Measurements from ENCODE around the gene ZMIZ2.
"Not testable (repeated sequence)": the region's sequence is repeated elsewhere in the genome, so short reads cannot be mapped to it uniquely, and the experiment has no call there.

The ZMIZ2 gene

DNA sequence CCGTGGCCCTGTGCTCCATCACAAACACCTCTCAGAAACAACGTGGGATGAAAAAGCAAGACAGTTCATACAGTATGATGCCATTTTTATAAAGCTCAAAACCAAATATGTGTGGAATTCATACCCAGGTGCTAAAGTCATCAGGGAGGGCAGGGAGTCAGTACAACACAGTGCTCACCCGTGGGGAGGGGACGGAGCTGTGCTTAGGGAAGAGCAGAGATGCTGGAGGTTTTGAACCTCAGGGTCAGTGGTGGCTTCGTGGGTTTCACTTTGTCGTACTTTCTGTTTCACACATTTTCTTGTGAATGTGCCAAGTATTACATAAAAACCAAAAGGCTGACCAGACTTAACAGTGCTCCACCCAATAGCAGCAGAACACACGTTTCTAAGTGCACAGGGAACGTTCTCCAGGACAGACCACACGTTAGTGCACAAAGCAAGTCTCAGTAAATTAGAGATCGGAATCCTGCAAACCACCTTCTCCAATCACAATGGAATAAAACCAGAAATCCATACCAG is 21.2 kb downstream of the ZMIZ2 start:
- DNase-seq (ENCODE audit: low spot score), result peak; percentile 78

DNA sequence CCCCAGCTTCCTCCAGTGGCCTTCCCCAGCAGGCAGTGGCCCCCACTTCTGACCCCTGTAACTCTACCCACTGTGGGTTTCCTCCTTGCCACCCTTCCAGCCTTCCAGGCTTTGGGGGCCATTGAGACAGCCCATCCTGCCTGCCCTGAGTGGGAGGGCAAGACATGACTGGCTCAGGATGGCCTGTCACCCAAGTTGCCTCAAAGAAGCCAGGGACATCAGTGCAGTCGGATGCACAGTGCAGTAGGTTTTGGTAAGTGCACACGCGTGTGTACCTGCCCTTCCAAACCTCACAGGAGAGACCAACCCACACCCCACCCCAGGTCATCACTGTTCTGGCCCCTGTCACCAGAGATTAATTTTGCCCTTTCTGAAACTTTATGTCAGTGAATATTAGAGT is 22.7 kb downstream of the ZMIZ2 start:
- no peak for DNase-seq (ENCODE audit: low spot score)

GRCh38 chr7:44772440-44772839 is 23.8 kb downstream of the ZMIZ2 start:
- DNase-seq (ENCODE audit: low spot score), result no peak

GRCh38 chr7:44772867-44773266 is 24.2 kb downstream of the ZMIZ2 start:
- DNase-seq (ENCODE audit: low spot score), result no peak

- not testable (repeated sequence) for DNase-seq (ENCODE audit: low spot score)
Measured at GRCh38 chr7:44774486-44774885, 25.8 kb downstream of the ZMIZ2 start.

DNA sequence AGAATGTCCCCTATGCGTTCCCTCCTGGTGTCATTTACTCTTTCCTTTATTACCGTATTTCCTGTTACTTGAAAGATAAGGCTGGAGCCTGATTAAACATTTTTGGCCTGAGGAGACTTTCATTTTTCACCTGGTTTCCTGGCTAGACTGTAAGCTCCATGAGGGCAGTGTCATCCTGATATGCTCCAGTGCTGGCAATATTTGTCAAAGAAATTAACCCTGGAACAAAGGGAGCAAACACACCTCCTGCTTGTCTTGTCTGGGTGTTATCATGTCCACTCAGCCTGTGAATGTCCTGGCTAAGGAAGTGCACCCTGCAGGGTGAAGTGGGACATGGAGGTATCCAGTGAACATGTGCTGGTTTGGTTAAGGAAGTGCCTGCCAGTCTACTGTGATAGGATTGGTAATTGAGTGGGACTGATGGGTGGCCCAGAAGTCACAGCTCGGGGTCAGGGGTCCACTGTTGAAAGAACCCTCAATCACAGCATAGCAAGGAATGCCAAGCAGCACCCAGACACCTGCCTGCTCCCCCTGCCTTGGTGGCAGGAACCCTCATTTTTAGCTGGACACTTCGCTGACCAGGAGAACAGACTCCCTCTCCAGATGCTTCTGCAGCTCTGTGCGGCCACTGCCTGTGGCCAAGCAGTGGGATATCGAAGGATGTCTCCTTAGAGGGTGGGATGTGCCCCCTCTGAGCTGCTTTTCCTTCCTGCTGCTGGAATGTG is 26.9 kb downstream of the ZMIZ2 start:
- DNase-seq (ENCODE audit: low spot score), result no peak

- DNase-seq (ENCODE audit: low spot score), result no peak
Measured at GRCh38 chr7:44776211-44776610, 27.6 kb downstream of the ZMIZ2 start.

GRCh38 chr7:44782460-44782859 is 33.8 kb downstream of the ZMIZ2 start:
- no peak for DNase-seq (ENCODE audit: low spot score)

DNA sequence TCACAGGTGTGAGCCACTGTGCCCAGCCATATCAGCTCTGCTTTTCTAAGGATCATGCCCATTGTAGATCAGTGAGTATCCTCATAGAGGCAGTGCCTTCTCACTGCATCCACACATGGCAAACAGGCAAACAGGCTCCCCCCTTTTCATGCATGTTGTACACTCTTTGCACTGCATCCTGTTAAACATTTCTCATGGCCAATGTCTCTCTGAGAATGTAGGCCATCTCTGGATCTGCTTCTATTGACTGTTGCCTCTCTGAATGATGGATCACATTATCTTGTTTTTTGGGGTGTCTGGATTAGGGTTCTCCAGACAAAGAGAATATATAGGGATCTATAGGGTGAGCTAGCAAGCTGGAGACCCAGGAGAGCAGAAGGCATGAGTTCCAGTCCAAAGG is 34.8 kb downstream of the ZMIZ2 start:
- no peak for DNase-seq (ENCODE audit: low spot score)

DNA sequence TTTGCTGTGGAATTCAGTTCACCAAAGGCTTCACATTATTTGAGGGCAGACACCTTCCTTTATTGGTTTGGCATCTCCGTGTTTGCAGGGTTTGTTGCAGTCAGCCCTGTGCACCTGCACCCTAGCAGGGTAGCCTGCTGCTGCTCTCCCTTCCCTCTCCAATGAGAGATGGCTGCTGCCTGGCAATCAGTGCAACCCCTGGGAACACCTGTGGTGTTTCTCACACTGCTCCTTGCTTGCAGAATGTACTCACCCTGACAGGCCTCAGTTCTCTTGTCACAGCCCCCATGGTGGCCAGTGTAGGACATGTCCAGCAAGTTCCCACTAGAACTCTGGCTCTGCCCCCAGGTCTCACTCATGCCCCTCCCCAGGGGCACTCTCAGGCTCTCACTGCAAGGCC is 35.7 kb downstream of the ZMIZ2 start:
- no peak for DNase-seq (ENCODE audit: low spot score)

DNA sequence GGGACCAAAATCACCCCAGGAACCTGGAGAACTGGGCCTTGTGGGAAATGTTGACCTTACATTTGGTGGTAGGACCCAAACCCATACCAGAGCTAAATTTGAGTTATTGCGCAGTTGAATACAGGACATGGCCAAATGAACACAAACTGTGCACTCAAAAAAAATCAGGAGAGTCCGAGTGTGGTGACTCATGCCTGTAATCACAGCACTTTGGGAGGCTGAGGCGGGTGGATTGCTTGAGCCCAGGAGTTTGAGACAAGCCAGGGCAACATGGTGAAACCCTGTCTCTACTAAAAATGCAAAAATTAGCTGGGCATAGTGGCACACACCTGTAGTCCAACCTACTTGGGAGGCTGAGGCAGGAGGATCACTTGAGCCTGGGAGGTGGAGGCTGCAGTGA is 36.6 kb downstream of the ZMIZ2 start:
- DNase-seq (ENCODE audit: low spot score), result not testable (repeated sequence)

DNA sequence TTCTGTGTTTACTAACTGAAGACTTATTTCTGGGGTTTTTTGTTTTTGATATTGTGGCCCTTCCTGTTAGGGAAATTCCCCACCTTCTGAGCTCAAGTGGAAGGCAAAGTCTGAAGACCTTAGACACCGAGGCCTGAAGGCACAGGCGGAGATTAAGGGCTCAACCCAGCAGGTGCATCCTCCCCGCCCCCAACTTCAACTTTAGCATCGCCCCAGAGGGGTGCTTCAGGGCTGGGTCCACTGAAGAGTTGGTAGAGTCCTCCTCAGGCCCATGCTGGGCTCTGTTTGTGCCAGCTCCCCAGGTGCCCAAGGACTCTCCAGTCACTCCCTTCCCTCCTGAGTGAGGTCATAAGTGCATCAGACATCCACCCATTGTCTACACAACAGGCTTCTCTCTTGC is 38.4 kb downstream of the ZMIZ2 start:
- no peak for DNase-seq (ENCODE audit: low spot score)

DNA sequence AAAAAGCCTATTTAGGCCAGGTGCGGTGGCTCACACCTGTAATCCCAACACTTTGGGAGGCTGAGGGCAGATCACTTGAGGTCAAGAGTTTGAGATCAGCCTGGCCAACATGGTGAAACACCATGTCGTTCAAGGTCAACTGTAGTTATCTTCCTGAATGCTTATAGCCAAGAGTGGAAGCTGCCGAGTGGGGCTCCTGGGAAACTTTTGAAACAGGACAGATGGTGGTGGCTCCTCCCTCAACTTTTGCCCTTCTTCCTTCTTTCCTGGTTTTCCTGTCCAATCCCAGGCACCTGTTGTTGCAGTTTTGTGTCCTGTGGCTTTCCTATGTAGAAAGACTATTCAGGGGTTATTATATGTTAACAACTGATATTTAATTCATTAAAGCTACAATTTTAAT is 39.1 kb downstream of the ZMIZ2 start:
- DNase-seq (ENCODE audit: low spot score), result no peak

DNA sequence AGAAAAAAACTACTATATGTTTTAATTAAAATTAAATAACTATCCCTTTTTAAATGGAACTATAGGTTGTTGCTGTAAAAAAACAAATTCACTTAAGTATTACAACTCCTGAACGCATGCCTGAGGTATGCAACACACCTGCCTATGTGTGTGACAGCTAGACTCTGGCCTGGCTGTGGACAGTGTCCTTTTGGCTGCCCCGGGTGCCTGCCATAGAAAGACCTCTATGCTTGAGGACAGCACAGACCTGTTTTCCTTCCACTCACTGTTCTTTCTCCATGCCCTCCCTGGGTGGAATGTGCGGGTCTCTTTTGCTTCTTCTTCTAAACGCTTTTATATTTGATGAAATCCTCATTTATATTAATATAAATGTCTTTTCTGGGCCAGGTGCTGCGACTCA is 41.3 kb downstream of the ZMIZ2 start:
- DNase-seq (ENCODE audit: low spot score), result no peak

GRCh38 chr7:44791278-44792219 is 42.9 kb downstream of the ZMIZ2 start:
- peak; percentile 84 for DNase-seq (ENCODE audit: low spot score)

- DNase-seq (ENCODE audit: low spot score), result no peak
Measured at GRCh38 chr7:44793919-44794318, 45.3 kb downstream of the ZMIZ2 start.

- no peak for DNase-seq (ENCODE audit: low spot score)
Measured at GRCh38 chr7:44794331-44794730, 45.7 kb downstream of the ZMIZ2 start.

- DNase-seq (ENCODE audit: low spot score), result peak; percentile 59
Measured at GRCh38 chr7:44796034-44796503, 47.4 kb downstream of the ZMIZ2 start.

- DNase-seq (ENCODE audit: low spot score), result peak; percentile 100
Measured at GRCh38 chr7:44796504-44797328, 48.1 kb downstream of the ZMIZ2 start, which contains the start of gene PPIA. PPIA (plus strand) TSS chr7:44796681; CDS start chr7:44796725, 44 bp downstream.

DNA sequence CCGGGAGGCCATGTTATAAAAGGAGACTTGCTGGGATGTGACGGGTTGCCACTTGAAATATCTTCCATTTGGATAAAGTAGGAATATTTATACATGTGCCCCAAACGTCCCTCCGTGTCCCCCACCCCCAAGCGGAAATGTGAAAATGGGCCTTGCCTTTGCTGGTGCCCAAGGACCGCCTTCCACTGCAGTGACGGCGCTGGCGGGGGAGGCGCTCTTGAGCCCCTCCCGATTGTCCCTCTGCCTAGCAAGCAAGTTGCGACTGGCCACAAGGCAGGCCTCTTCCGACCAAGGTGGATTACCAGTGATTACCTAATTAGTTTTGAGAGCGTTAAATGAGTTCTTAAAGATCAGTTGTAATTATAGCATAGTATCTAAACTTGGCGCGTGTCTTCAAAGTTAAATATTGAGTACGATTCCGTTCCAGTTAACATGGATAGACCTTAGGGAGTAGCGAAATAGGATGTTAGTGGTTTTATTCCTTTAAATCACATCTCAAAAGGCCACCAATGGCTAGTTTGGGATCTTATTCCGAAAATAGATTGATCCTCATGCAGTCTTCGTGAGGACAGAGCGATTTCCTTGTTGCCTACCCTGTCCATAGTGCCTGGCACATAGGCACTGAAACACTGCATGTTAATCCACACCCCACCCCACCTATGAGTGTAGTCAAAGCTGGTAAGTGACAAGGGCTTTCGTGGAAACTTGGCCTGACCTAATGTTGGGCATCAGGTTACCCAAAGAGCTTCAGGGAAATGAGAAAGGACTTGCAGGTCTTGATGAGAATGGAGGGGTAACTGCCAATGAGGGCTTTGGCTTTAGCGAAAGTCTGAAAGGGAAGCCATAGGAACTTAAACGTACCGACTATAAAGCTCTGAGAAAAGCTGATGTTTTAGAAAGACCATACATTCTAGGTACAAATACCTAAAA is 48.9 kb downstream of the ZMIZ2 start:
- DNase-seq (ENCODE audit: low spot score), result peak; percentile 90
